SH-SY5Y (cell line): ENCODE results near the gene SERPINF2.

Source experiments
- GATA2 ChIP-seq: IDR thresholded peaks from 2 replicates; pipeline ENCODE4 v1.6.1; 2011; ENCODE audit warnings: mild to moderate bottlenecking, low read depth, low read length
- GATA3 ChIP-seq: IDR thresholded peaks from 2 replicates; pipeline ENCODE4 v1.6.1; 2011; ENCODE audit warnings: low read depth, mild to moderate bottlenecking, low read length, moderate library complexity

DNA sequence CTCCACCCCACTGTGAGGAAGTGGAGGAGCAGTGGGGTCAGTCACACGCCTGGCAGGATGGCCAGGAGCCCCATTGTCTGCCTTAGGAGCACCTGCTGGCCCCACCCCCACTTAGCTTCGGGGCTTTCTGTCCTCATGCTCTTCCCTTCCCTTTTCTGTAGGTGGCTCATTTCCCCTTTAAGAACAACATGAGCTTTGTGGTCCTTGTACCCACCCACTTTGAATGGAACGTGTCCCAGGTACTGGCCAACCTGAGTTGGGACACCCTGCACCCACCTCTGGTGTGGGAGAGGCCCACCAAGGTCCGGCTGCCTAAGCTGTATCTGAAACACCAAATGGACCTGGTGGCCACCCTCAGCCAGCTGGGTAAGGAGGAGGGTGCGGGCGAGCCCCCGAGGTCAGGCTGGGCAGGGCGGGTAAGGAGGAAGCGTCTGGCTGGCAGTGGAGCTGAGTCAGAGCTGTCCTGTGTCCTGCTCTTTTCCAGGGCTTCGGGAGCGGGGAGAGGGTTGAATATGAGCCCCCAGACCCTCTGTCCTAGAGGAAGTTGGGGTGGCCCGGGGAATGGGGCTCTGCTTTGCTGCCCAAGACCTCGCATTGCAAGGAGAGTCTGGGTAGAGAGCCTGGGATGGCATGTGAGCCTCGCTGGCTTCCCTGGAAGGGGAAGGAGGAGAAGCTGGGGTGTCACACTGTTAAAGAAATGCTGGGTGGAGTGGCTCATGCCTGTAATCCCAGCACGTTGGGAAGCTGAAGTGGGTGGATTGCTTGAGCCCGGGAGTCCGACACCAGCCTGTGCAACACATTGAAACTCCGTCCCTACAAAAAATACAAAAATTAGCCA, 10.0 kb downstream of the SERPINF2 start:
- no peak for TF ChIP-seq GATA2
- TF ChIP-seq GATA3 = no peak
